ENCODE data around the gene TMEM158.

Gene TMEM158

DNA sequence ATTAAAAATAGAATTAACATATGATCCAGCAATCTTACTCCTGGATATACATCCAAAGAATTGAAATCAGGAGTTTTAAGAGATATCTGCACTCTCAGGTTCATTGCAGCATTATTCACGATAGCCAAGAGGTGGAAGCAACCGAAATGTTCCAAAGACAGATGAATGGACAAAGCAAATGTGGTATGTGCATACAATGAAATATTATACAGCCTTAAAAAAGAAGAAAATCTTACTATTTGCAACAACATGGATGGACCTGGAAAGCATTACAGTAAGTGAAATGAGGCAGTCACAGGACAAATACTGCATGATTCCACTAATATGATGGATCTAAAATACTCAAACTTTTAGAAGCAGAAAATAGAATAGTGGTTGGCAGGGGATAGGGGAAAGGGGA, 9.3 kb upstream of the TMEM158 start:
- Histone ChIP-seq H3K9me3 (ENCODE audit: control insufficient read depth in 5 of 5, low read length in 5 of 5) (peaks cover 0 to 3% (median 0%) of the 10 kb centered on the region in 5 donors), H3K9ac (ENCODE audit: low read length in 5 of 5) (no peak overlapping the region), H3K36me3 (ENCODE audit: control insufficient read depth in 5 of 5, insufficient read depth in 5 of 5, low read length in 5 of 5) (no peaks in the 10 kb centered on the region), H3K4me3 (ENCODE audit: low read depth in 1 of 5, low read length in 5 of 5) (no peak overlapping the region), H3K27ac (ENCODE audit: low read depth, low read length) (no peak overlapping the region), H3K4me1 (ENCODE audit: control insufficient read depth in 5 of 5, insufficient read depth in 5 of 5, low read length in 5 of 5) (no peaks in the 10 kb centered on the region), H3K27me3 (ENCODE audit: control insufficient read depth in 5 of 5, insufficient read depth in 4 of 5, low read length in 5 of 5) (peaks cover 0 to 8% (median 0%) of the 10 kb centered on the region in 5 donors)

DNA sequence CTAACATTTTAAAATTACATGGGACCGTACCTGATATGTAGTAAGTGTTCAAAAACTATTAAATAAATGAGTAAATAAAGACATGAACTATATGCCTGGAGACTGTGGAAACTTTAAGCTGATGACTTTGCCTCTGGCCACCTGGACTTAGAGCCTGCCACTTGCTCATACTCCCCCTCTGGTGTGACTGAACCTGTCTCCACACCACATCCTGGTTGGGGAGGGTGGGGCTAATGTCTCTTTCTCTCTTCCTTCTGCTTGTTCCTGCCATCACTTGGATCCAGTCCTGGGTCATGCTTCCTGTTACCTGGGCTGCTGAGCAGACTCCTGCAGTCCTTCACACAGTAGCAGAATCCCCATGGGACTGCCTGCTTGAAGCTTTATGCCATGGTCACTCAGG, 8.2 kb upstream of the TMEM158 start:
- peaks cover 0 to 3% (median 0%) of the 10 kb centered on the region in 5 donors for H3K9me3 ChIP-seq (ENCODE audit: control insufficient read depth in 5 of 5, low read length in 5 of 5)
- H3K4me1 ChIP-seq (ENCODE audit: control insufficient read depth in 5 of 5, insufficient read depth in 5 of 5, low read length in 5 of 5) = no peaks in the 10 kb centered on the region
- H3K27me3 ChIP-seq (ENCODE audit: control insufficient read depth in 5 of 5, insufficient read depth in 4 of 5, low read length in 5 of 5) = peaks cover 0 to 14% (median 4%) of the 10 kb centered on the region in 5 donors
- no peaks in the 10 kb centered on the region for H3K36me3 ChIP-seq (ENCODE audit: control insufficient read depth in 5 of 5, insufficient read depth in 5 of 5, low read length in 5 of 5)
- no peak overlapping the region for H3K4me3 ChIP-seq (ENCODE audit: low read depth in 1 of 5, low read length in 5 of 5)
- no peak overlapping the region for H3K27ac ChIP-seq (ENCODE audit: low read depth, low read length)
- no peak overlapping the region for H3K9ac ChIP-seq (ENCODE audit: low read length in 5 of 5)

DNA sequence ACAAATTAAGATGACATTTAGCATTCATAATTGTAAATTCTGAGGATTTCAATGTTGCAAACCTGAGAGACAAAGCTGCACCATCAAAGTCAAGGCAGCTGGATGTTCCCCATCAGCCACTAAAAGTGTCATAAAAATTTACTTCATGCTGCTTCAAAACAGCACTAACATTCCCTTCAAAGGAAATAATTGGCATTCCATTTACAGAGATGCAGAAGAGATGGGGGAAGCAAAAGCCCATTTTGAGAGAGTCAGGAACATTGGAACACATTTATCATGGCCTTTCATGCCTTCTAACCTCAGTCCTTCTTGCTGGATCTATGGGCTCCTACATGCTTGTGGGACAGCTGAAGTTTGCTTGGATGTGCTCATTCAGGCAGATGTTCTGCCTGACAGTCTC, 6.4 kb upstream of the TMEM158 start:
- Histone ChIP-seq H3K27ac (ENCODE audit: low read depth, low read length) (no peak overlapping the region), H3K4me3 (ENCODE audit: low read depth in 1 of 5, low read length in 5 of 5) (no peak overlapping the region), H3K36me3 (ENCODE audit: control insufficient read depth in 5 of 5, insufficient read depth in 5 of 5, low read length in 5 of 5) (no peaks in the 10 kb centered on the region), H3K4me1 (ENCODE audit: control insufficient read depth in 5 of 5, insufficient read depth in 5 of 5, low read length in 5 of 5) (no peaks in the 10 kb centered on the region), H3K9ac (ENCODE audit: low read length in 5 of 5) (no peak overlapping the region), H3K9me3 (ENCODE audit: control insufficient read depth in 5 of 5, low read length in 5 of 5) (peaks cover 0 to 3% (median 0%) of the 10 kb centered on the region in 5 donors), H3K27me3 (ENCODE audit: control insufficient read depth in 5 of 5, insufficient read depth in 4 of 5, low read length in 5 of 5) (peaks cover 0 to 21% (median 8%) of the 10 kb centered on the region in 5 donors)

DNA sequence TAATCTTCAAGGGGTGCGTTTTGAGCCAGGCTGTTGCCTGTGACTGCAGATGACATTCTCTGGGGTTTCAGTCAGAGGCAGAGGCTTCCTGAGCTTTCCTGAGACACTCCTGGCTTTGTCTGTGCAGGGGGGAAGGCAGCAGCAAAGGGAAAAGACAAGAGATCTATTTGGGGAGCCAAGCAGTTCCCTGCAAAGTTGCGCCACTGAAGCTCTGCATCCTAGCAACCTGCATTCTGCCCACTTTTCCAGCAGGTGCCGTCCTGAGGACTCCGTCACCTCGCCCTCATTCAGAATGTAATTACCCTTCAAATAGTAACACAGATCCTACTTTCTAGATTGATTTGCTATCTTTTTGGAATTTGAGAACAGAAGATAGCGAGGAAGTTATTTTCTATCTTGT, 1.9 kb upstream of the TMEM158 start:
- H3K36me3 ChIP-seq (ENCODE audit: control insufficient read depth in 5 of 5, insufficient read depth in 5 of 5, low read length in 5 of 5) = no peaks in the 10 kb centered on the region
- peaks cover 5 to 28% (median 19%) of the 10 kb centered on the region in 5 donors for H3K27me3 ChIP-seq (ENCODE audit: control insufficient read depth in 5 of 5, insufficient read depth in 4 of 5, low read length in 5 of 5)
- no peaks in the 10 kb centered on the region for H3K9me3 ChIP-seq (ENCODE audit: control insufficient read depth in 5 of 5, low read length in 5 of 5)
- H3K9ac ChIP-seq (ENCODE audit: low read length in 5 of 5) = no peak overlapping the region
- peaks cover 0 to 14% (median 10%) of the 10 kb centered on the region in 5 donors for H3K4me1 ChIP-seq (ENCODE audit: control insufficient read depth in 5 of 5, insufficient read depth in 5 of 5, low read length in 5 of 5)
- no peak overlapping the region for H3K4me3 ChIP-seq (ENCODE audit: low read depth in 1 of 5, low read length in 5 of 5)
- H3K27ac ChIP-seq (ENCODE audit: low read depth, low read length) = no peak overlapping the region

DNA sequence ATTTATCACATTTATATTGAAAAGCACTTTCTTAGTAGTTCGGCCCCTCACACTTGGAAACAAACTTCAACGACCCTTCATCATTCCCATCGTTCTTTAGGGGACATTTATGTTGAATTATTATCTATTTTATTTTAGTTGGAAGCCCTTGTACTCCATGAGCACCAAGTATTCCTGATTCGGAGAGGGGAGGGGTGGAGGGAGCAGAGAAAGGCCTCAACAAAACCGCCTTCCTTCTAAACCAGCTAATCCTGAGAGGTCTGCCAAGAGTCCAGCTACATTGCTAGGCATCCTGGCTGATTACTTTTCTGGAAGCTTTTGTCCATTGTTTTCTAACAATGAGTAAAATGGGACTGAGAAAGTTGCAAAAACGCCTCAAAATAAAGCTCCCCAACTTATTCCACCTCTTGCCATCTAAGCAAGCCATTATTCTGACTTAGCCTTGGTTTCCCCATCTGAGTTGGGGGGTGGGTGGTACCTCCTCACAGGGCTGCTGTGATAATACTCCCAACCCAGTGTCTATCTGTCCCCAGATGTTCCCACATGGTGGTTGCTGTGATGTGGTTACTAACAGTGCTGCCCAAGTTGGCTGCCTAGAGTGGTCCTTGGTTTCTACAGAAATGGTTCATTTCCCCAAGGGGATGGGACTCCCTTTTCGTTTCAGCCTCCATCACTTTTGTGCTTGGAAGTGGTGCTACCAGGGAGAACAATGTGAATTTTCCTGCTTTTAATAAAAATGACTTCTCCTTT, 1.2 kb upstream of the TMEM158 start:
- H3K4me1 ChIP-seq (ENCODE audit: control insufficient read depth in 5 of 5, insufficient read depth in 5 of 5, low read length in 5 of 5) = peaks cover 0 to 14% (median 10%) of the 10 kb centered on the region in 5 donors
- no peak overlapping the region for H3K9ac ChIP-seq (ENCODE audit: low read length in 5 of 5)
- peaks cover 5 to 35% (median 19%) of the 10 kb centered on the region in 5 donors for H3K27me3 ChIP-seq (ENCODE audit: control insufficient read depth in 5 of 5, insufficient read depth in 4 of 5, low read length in 5 of 5)
- H3K27ac ChIP-seq (ENCODE audit: low read depth, low read length) = no peak overlapping the region
- H3K4me3 ChIP-seq (ENCODE audit: low read depth in 1 of 5, low read length in 5 of 5) = no peak overlapping the region
- H3K9me3 ChIP-seq (ENCODE audit: control insufficient read depth in 5 of 5, low read length in 5 of 5) = no peaks in the 10 kb centered on the region
- no peaks in the 10 kb centered on the region for H3K36me3 ChIP-seq (ENCODE audit: control insufficient read depth in 5 of 5, insufficient read depth in 5 of 5, low read length in 5 of 5)

DNA sequence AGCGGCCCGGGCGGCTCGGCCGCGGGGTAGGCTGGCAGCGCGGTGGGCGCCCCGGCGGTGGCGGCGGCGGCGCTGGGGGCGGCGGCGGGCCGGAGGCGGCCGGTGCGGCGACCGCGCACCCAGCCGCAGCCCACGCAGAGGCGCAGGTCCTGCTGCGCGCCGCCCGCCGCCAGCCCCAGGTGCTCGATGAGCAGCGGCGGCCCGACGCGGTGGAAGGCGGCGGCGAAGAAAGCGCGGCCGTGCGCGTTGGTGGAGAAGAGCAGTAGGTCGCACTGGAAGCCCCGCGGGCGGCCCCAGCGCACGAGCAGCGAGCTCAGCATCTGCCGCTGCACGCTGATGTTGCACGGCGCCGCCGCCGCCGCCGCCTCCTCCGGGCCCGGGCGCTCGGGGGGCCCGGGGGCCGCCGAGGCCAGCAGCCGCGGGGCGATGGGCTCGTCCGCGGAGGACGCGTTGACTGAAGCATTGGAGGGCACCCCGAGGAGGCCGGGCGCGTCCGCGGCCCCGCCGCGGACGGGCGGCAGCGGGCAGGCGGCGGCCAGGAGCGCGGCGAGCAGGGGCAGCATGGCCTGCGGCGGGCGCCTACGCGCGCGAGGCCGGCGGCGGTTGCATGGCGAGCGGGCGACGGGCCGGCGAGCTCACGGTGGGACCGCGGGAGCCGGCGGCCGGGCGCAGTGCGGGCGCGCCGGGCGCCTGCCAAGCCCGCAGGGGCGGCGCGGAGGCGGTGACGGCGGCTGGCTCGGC, 452 bp downstream of the TMEM158 start:
- Histone ChIP-seq H3K4me1 (ENCODE audit: control insufficient read depth in 5 of 5, insufficient read depth in 5 of 5, low read length in 5 of 5) (peaks cover 0 to 14% (median 10%) of the 10 kb centered on the region in 5 donors), H3K36me3 (ENCODE audit: control insufficient read depth in 5 of 5, insufficient read depth in 5 of 5, low read length in 5 of 5) (no peaks in the 10 kb centered on the region), H3K9me3 (ENCODE audit: control insufficient read depth in 5 of 5, low read length in 5 of 5) (no peaks in the 10 kb centered on the region), H3K9ac (ENCODE audit: low read length in 5 of 5) (peak overlapping the region in 1 of 5 donors; percentile 42), H3K27me3 (ENCODE audit: control insufficient read depth in 5 of 5, insufficient read depth in 4 of 5, low read length in 5 of 5) (peaks cover 5 to 37% (median 20%) of the 10 kb centered on the region in 5 donors), H3K27ac (ENCODE audit: low read depth, low read length) (no peak overlapping the region), H3K4me3 (ENCODE audit: low read depth in 1 of 5, low read length in 5 of 5) (peak overlapping the region in 4 of 5 donors; percentile 51 to 70 (median 62))

DNA sequence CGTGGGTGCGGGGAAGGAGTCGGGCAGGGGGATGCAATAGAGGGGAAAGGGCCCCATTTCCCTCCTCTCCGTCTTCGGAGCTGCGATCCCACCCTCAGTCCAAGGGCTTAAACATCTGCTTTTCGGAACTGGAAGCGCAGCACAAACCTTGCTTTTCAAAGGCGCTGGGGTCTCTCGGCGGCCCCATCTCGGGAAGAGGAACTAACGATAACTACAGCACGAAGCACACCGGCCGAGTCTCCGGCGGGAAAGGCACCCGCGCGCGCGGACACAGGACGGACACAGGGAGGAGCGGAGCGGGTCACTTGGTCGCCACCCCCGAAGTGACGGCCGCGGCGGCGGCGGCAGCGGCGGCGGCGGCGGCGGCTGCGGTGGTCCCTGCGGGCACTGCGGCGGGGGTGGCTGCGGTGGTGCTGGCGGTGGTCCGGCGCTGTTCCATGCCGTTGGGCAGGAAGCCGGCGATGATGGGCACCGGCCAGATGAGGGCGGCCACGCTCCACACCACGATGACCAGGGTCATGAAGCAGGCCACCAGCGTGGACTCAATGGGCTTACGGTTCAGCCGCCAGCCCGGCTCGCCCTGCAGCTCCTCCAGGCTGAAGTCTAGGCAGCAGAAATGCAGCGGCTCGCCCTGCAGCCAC, 1.1 kb downstream of the TMEM158 start:
- Histone ChIP-seq H3K27me3 (ENCODE audit: control insufficient read depth in 5 of 5, insufficient read depth in 4 of 5, low read length in 5 of 5) (peaks cover 5 to 37% (median 25%) of the 10 kb centered on the region in 5 donors), H3K4me1 (ENCODE audit: control insufficient read depth in 5 of 5, insufficient read depth in 5 of 5, low read length in 5 of 5) (peaks cover 0 to 14% (median 10%) of the 10 kb centered on the region in 5 donors), H3K36me3 (ENCODE audit: control insufficient read depth in 5 of 5, insufficient read depth in 5 of 5, low read length in 5 of 5) (no peaks in the 10 kb centered on the region), H3K4me3 (ENCODE audit: low read depth in 1 of 5, low read length in 5 of 5) (peak overlapping the region; percentile 50 to 69 (median 55)), H3K9me3 (ENCODE audit: control insufficient read depth in 5 of 5, low read length in 5 of 5) (no peaks in the 10 kb centered on the region), H3K27ac (ENCODE audit: low read depth, low read length) (no peak overlapping the region), H3K9ac (ENCODE audit: low read length in 5 of 5) (peak overlapping the region in 1 of 5 donors; percentile 56)

DNA sequence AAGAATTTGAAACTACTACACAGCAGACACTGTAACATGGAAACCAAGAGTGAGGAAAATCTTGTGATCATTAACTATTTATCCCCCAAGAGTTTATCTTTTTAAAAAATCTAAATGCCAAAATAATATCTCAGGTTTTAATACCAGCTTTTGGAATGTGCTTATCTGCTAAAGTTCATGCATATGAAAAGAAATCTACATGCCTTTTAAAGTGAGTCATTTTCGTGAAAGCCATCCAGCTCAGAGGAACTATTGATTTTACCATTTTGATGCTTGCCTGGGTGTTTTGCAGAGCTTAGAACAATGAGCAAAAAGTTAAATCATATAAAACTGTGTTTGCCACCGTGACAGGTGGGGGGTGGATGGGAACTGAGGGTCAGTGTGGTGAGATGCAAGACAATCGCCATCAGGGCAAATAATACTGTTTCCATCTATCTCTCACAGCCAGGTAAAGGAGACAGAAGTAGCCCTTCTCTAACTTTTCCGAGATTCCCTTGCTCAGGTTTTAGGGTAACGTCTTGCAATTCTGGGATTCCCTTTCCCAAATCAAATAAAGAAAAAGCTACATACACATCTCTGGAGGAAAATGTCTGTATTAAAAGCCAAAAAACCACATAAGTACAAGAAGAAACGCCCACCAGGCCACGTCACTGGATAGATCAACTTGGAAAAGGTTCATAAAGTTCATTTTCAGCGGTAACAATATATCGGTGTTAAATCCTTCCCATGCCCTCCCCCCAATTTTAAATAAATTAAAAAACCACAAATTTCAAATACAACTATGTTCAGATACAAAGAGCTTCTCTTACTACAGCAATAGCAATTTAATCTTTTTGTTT, 2.0 kb downstream of the TMEM158 start:
- Histone ChIP-seq H3K4me1 (ENCODE audit: control insufficient read depth in 5 of 5, insufficient read depth in 5 of 5, low read length in 5 of 5) (peaks cover 0 to 14% (median 10%) of the 10 kb centered on the region in 5 donors), H3K27ac (ENCODE audit: low read depth, low read length) (no peak overlapping the region), H3K27me3 (ENCODE audit: control insufficient read depth in 5 of 5, insufficient read depth in 4 of 5, low read length in 5 of 5) (peaks cover 5 to 33% (median 23%) of the 10 kb centered on the region in 5 donors), H3K36me3 (ENCODE audit: control insufficient read depth in 5 of 5, insufficient read depth in 5 of 5, low read length in 5 of 5) (no peaks in the 10 kb centered on the region), H3K9me3 (ENCODE audit: control insufficient read depth in 5 of 5, low read length in 5 of 5) (no peaks in the 10 kb centered on the region), H3K9ac (ENCODE audit: low read length in 5 of 5) (no peak overlapping the region), H3K4me3 (ENCODE audit: low read depth in 1 of 5, low read length in 5 of 5) (no peak overlapping the region)

DNA sequence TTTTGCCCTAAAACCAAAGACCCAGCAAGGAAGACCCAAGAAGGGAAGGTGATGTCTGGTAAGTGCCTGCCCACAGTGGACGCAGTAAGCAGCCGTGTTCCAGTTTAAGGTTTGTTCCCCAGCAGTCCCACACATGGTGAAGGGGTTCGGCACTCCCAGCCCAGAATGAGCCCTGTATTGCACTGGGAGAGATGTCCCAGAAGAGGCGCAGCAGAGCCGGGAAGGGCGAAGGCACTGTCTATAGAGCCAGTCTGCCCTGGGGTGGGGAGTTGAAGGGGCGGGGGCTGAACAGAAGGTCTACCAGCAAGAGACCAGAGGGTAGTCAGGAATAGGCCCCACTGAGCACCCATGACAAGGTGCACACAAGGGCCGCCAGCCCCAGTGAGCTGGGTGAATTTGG, 6.4 kb downstream of the TMEM158 start:
- H3K4me1 ChIP-seq (ENCODE audit: control insufficient read depth in 5 of 5, insufficient read depth in 5 of 5, low read length in 5 of 5) = peaks cover 0 to 2% (median 1%) of the 10 kb centered on the region in 5 donors
- H3K9me3 ChIP-seq (ENCODE audit: control insufficient read depth in 5 of 5, low read length in 5 of 5) = no peaks in the 10 kb centered on the region

More for the DNA sequence above, 6.4 kb downstream of the TMEM158 start:
- no peak overlapping the region for H3K27ac ChIP-seq (ENCODE audit: low read depth, low read length)
- no peaks in the 10 kb centered on the region for H3K36me3 ChIP-seq (ENCODE audit: control insufficient read depth in 5 of 5, insufficient read depth in 5 of 5, low read length in 5 of 5)
- H3K4me3 ChIP-seq (ENCODE audit: low read depth in 1 of 5, low read length in 5 of 5) = no peak overlapping the region
- H3K27me3 ChIP-seq (ENCODE audit: control insufficient read depth in 5 of 5, insufficient read depth in 4 of 5, low read length in 5 of 5) = peaks cover 5 to 37% (median 27%) of the 10 kb centered on the region in 5 donors
- H3K9ac ChIP-seq (ENCODE audit: low read length in 5 of 5) = no peak overlapping the region

Data from subcutaneous abdominal adipose tissue (tissue), 5 donors.